Endometrial microvascular endothelial cells (primary cell): ENCODE data around the gene ESYT2. TPM values are rescaled to one million over a fixed set of nuclear protein-coding genes. Genes with fewer than 3 reads are reported as not detected.

Experiments used
- in situ Hi-C: cut with HindIII; loops from 2 replicates; pipeline ENCODE4 v1.10.0; 2017; ENCODE audit warnings: low sequenced_read_pairs, low pct_unique_long_range_greater_than_20kb; ENCODE audit errors: inconsistent ontology term
- total RNA-seq: library from RNA; depleted of rRNA; stranded (reverse); fragments of >200 nt; gene quantifications from one replicate; pipeline ENCODE4 v1.2.3, GENCODE V29; 2015; ENCODE audit errors: inconsistent ontology term

Gene ESYT2
- total RNA-seq, 1 donor from 2014 or later, result 42.9 TPM

GRCh38 chr7:158737064-158737695 is 92.1 kb downstream of the ESYT2 start:
- in situ Hi-C loops, result no loop called here

- in situ Hi-C loops, result no loop called here
Observed at GRCh38 chr7:158735935-158736334, 93.4 kb downstream of the ESYT2 start.

DNA sequence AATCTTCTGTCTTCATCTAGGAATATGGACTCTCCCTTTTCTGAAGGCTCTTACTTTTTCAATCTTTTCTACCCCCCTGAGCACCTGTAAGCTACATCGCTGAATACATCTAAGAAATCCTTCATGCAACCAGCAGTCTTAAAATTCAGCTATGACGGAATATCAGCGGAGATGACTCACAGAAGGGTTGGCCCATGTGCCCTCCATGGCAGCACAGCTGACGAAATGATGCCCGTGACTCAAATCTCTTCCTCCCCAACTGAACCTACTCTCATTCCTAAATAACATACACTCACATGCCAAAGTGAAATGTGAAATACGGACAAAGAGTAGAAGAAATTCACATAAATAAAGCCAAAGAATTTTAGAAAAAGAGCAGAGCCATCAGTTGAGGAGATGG is 94.4 kb downstream of the ESYT2 start:
- in situ Hi-C loops, result no loop called here

DNA sequence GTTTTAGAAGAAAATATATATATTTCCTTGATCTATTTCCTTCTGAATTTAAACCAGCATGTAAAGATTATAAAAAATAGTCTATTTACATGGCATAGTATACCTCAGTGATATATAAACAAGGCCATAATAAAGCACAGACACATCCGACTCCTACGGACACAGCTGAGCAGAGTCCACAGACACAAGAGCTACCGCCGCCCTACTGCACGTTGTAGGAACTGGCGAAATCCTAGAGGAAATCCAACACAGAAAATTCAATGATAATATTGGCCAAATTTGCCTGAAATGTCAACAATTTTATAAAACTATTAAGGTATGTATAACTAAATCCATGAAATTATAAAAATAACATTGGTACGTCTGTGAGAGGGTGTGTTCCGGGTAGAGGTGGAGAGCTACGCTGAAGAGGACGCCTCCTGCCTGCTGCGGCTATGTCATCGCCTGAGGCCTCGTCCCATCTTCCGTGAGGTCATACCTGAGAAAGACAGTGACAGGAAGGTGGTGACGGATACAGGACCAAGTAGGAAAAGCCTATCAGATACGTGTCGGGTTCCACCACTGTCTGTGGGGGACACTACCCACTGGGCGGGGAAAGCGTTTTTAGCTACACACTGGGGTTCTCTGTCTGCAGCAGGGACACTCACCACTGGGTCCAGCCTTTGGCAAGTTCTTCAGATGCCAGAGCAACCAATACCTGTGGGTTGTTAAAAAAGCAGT is 95.4 kb downstream of the ESYT2 start:
- in situ Hi-C loops, result no loop called here

GRCh38 chr7:158733220-158733519 is 96.1 kb downstream of the ESYT2 start:
- in situ Hi-C loops, result no loop called here

DNA sequence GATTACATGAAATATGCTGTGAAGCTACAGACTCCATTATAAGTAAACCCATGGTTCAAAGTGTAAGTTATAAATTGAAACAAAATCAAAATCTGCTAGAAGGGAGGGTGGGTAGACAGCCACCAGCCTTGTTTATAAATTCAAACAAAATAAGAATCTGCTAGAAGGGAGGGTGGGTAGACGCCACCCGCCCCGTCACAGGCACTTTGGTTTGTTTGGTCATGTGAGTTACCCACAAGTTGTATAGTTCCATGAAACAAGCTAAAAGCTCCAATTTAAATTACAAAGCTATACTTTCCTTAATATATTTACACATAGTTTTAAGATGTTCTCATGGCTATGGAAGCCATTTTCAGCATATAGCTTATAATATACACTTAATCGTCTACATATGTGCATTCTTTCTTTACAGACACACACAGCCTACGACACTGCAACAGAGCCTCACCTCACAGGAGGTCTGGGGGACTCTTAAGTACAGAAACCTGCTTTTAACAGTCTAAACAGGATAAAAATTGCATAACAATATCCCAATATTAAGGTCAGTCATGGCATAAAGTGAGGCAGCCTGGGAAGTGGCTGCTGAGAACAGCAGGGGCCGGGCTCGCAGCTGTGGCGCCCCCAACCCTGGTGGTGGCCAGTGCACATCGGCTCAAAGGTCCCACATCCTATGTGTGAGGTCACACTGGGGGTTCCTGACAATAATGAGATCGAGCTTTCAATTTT is 96.7 kb downstream of the ESYT2 start:
- in situ Hi-C loops, result no loop called here

- in situ Hi-C loops, result no loop called here
Observed at GRCh38 chr7:158731761-158732160, 97.5 kb downstream of the ESYT2 start.

DNA sequence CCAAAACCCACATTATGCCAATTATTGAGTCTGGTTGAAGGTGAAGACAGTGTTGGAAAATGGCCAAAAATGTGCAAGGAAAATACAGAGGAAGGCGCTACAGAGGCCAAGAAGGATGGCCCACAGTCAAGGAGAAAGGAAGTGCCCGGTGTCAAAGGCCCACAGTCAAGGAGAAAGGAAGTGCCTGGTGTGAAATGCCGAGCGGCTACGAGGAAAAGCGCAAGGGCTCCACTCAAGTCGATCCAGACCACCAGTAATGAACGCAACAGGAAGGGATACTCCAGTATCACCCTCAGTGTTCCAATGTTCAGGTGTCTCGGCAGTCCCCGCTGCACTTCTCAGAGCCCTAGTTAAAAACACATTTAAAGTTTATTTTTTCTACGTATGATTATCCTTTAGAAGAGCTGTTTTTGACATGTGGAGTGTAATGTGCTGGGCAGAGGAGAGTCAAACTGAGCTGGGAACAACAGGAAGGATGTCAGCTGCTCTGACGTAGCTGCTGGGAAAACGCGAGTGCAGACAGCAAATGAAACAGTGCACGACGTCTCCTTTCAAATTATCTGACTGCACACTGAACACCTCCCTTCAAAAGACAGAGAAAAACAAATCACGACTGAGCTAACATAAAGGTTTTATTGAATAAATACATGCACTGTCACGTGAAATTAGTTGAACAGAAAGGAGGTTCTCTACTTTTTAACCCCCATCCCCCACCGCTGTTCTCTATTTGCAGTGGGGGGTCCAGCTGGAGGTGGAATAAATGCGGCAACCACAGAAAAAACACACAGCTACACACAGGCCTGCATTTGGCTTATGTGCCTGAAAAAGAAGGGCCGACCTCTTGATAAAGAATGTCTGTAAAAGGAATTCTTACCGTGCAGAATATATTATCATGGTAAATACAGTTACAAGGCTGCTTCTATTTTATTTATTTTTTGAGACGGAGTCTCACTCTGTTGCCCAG is 98.6 kb downstream of the ESYT2 start:
- in situ Hi-C loops, result no loop called here

GRCh38 chr7:158729646-158730382 is 99.5 kb downstream of the ESYT2 start:
- in situ Hi-C loops, result no loop called here

GRCh38 chr7:158728911-158729645 is 100.2 kb downstream of the ESYT2 start:
- in situ Hi-C loops, result no loop called here

GRCh38 chr7:158727690-158728089 is 101.6 kb downstream of the ESYT2 start:
- in situ Hi-C loops, result no loop called here

DNA sequence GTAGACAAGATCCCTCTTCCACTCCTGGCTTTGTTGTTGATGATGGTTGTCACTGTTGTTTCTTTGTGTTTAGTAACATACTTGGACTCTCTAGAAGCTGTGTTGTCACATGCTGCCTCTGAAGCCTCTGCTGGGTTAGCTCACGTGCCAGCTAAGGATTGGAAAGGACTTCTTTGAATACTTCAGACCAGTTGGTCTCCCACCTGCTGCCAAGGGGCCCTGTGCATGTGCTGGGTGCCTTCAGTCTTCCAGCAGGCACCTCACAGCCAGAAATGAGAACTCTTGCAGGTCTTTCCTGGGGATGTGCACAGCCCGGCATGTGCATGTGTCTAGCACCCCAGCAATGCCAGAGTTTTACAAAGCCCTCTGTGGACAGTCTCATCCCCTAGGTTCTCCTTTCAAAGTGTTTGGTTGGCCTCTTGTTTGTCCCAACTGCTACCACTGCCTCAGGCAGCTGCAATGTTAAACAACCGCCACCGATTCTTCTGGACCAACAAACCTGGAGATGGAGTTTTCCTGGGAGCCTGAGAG is 103.0 kb downstream of the ESYT2 start:
- in situ Hi-C loops, result no loop called here

GRCh38 chr7:158725506-158725800 is 103.9 kb downstream of the ESYT2 start:
- in situ Hi-C loops, result no loop called here

- in situ Hi-C loops, result no loop called here
Observed at GRCh38 chr7:158724658-158725505, 104.4 kb downstream of the ESYT2 start.

GRCh38 chr7:158723714-158724385 is 105.5 kb downstream of the ESYT2 start:
- in situ Hi-C loops, result no loop called here

- in situ Hi-C loops, result no loop called here
Observed at GRCh38 chr7:158723266-158723665, 106.0 kb downstream of the ESYT2 start.
